Measurements from ENCODE around the gene ZAP70. TPM values are rescaled to one million over a fixed set of nuclear protein-coding genes. Genes with fewer than 3 reads are reported as not detected.

Gene ZAP70
- total and polyA plus RNA-seq, 2 donors (not counting 3 experiments of a cell fraction or from before 2014, with no cell fraction given): 0.14 TPM; not detected in 1

DNA sequence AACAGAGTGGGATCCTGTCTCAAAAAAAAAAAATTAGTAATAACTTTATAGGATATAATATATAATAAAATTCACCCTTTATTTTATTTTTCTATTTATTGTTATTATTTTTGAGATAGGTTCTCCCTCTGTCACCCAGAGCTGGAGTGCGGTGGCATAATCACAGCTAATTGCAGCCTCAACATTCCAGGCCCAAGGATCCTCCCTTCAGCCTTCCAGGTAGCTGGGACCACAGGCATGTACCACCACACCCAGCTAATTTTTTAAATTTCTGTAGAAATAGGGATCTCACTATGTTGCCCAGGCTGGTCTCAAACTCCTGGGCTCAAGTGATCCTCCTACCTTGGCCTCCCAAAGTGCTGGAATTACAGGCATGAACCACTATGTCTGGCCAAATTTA, 42.9 kb upstream of the ZAP70 start:
- no peak overlapping the region for H3K4me3 ChIP-seq (replicated peaks in 1 of 3; ENCODE audit: insufficient read depth in 1 of 3, low read depth in 1 of 3, low read length in 3 of 3)
- no peaks in the 10 kb centered on the region for H4K20me1 ChIP-seq (replicated peaks; ENCODE audit: control insufficient read depth, extremely low read depth, insufficient read depth, low read length)
- no peaks in the 10 kb centered on the region for H3K79me2 ChIP-seq (ENCODE audit: control insufficient read depth, insufficient read depth, low read length)
- H3K9me1 ChIP-seq (replicated peaks; ENCODE audit: control insufficient read depth, extremely low read depth, insufficient read depth, low read length): no peaks in the 10 kb centered on the region
- no peaks in the 10 kb centered on the region for H3K36me3 ChIP-seq (ENCODE audit: control insufficient read depth in 2 of 2, extremely low read depth in 1 of 2, insufficient read depth in 2 of 2, low read length in 2 of 2)
- dilution Hi-C loops (cut with MboI; ENCODE audit: extremely low pct_ligation_motif_present, low sequenced_read_pairs): no loop called here
- POLR2A ChIA-PET: no interaction called here
- no peak overlapping the region for H3K4me2 ChIP-seq (ENCODE audit: insufficient read depth, low read length)
- TF ChIP-seq JUN (IDR thresholded peaks at IDR 0.05; ENCODE audit: borderline replicate concordance, insufficient read depth, insufficient read length, low read depth): no peak
- TF ChIP-seq POLR2AphosphoS5 (IDR thresholded peaks at IDR 0.05; ENCODE audit: insufficient read depth, low read depth, low read length): no peak
- TF ChIP-seq FOS (IDR thresholded peaks at IDR 0.05; ENCODE audit: borderline replicate concordance, insufficient read depth, low read length): no peak
- TF ChIP-seq, protein P1, sequence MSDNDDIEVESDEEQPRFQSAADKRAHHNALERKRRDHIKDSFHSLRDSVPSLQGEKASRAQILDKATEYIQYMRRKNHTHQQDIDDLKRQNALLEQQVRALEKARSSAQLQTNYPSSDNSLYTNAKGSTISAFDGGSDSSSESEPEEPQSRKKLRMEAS (IDR thresholded peaks at IDR 0.05; ENCODE audit: insufficient read depth, insufficient read length): no peak
- no peak for TF ChIP-seq GATA2 (IDR thresholded peaks at IDR 0.05; ENCODE audit: insufficient read depth, insufficient read length, low read depth, low read length)
- TF ChIP-seq MYC (IDR thresholded peaks at IDR 0.05; ENCODE audit: low read depth, low read length): no peak
- TF ChIP-seq, protein P2, sequence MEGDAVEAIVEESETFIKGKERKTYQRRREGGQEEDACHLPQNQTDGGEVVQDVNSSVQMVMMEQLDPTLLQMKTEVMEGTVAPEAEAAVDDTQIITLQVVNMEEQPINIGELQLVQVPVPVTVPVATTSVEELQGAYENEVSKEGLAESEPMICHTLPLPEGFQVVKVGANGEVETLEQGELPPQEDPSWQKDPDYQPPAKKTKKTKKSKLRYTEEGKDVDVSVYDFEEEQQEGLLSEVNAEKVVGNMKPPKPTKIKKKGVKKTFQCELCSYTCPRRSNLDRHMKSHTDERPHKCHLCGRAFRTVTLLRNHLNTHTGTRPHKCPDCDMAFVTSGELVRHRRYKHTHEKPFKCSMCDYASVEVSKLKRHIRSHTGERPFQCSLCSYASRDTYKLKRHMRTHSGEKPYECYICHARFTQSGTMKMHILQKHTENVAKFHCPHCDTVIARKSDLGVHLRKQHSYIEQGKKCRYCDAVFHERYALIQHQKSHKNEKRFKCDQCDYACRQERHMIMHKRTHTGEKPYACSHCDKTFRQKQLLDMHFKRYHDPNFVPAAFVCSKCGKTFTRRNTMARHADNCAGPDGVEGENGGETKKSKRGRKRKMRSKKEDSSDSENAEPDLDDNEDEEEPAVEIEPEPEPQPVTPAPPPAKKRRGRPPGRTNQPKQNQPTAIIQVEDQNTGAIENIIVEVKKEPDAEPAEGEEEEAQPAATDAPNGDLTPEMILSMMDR (IDR thresholded peaks at IDR 0.05; ENCODE audit: extremely low read depth in 1 of 2, insufficient read depth in 1 of 2, low read depth in 1 of 2, low read length in 2 of 2): no peak
- no peak for TF ChIP-seq EZH2 (IDR thresholded peaks at IDR 0.05; ENCODE audit: borderline replicate concordance, low read depth, low read length, severe bottlenecking)
- no peak for TF ChIP-seq POLR2A (IDR thresholded peaks at IDR 0.05; ENCODE audit: low read depth, low read length)
- DNase-seq (ENCODE audit: low read depth, low spot score) (no peak), FAIRE-seq (no peak)
- intact Hi-C loops (cut with micrococcal nuclease): no loop called here
- no peaks in the 10 kb centered on the region for H3K27me3 ChIP-seq (ENCODE audit: control insufficient read depth in 2 of 2, insufficient read depth in 2 of 2, low read length in 2 of 2)
- no peak overlapping the region for H2AFZ ChIP-seq (ENCODE audit: low read depth, low read length)
- H3K4me1 ChIP-seq (ENCODE audit: control insufficient read depth, extremely low read depth, insufficient read depth, low read length): no peaks in the 10 kb centered on the region
- H3K27ac ChIP-seq (ENCODE audit: insufficient read depth, low read depth, low read length): no peak overlapping the region
- no peak overlapping the region for H3K9ac ChIP-seq (replicated peaks; ENCODE audit: extremely low read depth, insufficient read depth, low read length)
- CTCF ChIA-PET: interaction anchor here (1.6 kb wide), 1 partner anchor 27 kb away, joined by 3 read pairs; no protein-coding TSS in a partner anchor
- BruUV-seq (replicated peaks): no TSS peak
- H3K9me3 ChIP-seq (replicated peaks; ENCODE audit: control insufficient read depth, insufficient read depth, low read length): no peaks in the 10 kb centered on the region
